GM15510 (cell line): Measurements from ENCODE around the gene SLC12A7.

Source experiments
- POLR2A ChIP-seq: IDR thresholded peaks from 3 replicates; pipeline ENCODE4 v1.6.1; 2011; ENCODE audit warnings: borderline replicate concordance; ENCODE audit not compliant: insufficient read length; ENCODE audit errors: extremely low read depth

The SLC12A7 gene

GRCh38 chr5:1120236-1120999 is 8.6 kb upstream of the SLC12A7 start:
- no peak for TF ChIP-seq POLR2A

GRCh38 chr5:1119312-1119831 is 7.5 kb upstream of the SLC12A7 start:
- TF ChIP-seq POLR2A: no peak

GRCh38 chr5:1118738-1119137 is 6.9 kb upstream of the SLC12A7 start:
- no peak for TF ChIP-seq POLR2A

GRCh38 chr5:1118231-1118698 is 6.4 kb upstream of the SLC12A7 start:
- TF ChIP-seq POLR2A: no peak

GRCh38 chr5:1116977-1117376 is 5.1 kb upstream of the SLC12A7 start:
- TF ChIP-seq POLR2A: no peak

- TF ChIP-seq POLR2A: no peak
These were observed 4.4 kb upstream of the SLC12A7 start for GRCh38 chr5:1116109-1116740.

- TF ChIP-seq POLR2A: no peak
These were observed 3.4 kb upstream of the SLC12A7 start for GRCh38 chr5:1115123-1115815.

- TF ChIP-seq POLR2A: no peak
These were observed 2.1 kb upstream of the SLC12A7 start for GRCh38 chr5:1113805-1114586.

GRCh38 chr5:1113332-1113690 is 1.4 kb upstream of the SLC12A7 start:
- TF ChIP-seq POLR2A: no peak

GRCh38 chr5:1112596-1113331 is 901 bp upstream of the SLC12A7 start:
- TF ChIP-seq POLR2A: no peak

GRCh38 chr5:1111241-1111726 is 579 bp downstream of the SLC12A7 start:
- no peak for TF ChIP-seq POLR2A

- TF ChIP-seq POLR2A: no peak
These were observed 1.3 kb downstream of the SLC12A7 start for GRCh38 chr5:1110307-1111240.
